IgD-negative memory B cell (primary cell): ENCODE measurements around the gene SDHA. TPM values are rescaled to one million over a fixed set of nuclear protein-coding genes. Genes with fewer than 3 reads are reported as not detected.
"Not testable (repeated sequence)": the region's sequence is repeated elsewhere in the genome, so short reads cannot be mapped to it uniquely, and the experiment has no call there.

Experiments used
- H3K27ac Mint-ChIP-seq, 3 donors: one replicate each; pipeline ENCODE4 v1.8.0; 2020 to 2022; ENCODE audit warnings: mild to moderate bottlenecking in 3 of 3, mixed read lengths in 3 of 3, moderate library complexity in 1 of 3
- H3K27me3 Mint-ChIP-seq: one replicate; pipeline ENCODE4 v1.8.0; 2021; ENCODE audit warnings: mixed read lengths
- H3K36me3 Mint-ChIP-seq: one replicate; pipeline ENCODE4 v1.8.0; 2020; ENCODE audit warnings: mild to moderate bottlenecking, mixed read lengths
- H3K4me1 Mint-ChIP-seq, 3 donors: one replicate each; pipeline ENCODE4 v1.8.0; 2020 to 2022; ENCODE audit warnings: mixed read lengths in 3 of 3, mild to moderate bottlenecking in 1 of 3
- H3K4me3 Mint-ChIP-seq, 4 donors: one replicate each; pipeline ENCODE4 v1.8.0; 2020 to 2022; ENCODE audit warnings: mild to moderate bottlenecking in 4 of 4, mixed read lengths in 4 of 4, moderate library complexity in 3 of 4
- H3K9me3 Mint-ChIP-seq, 3 donors: one replicate each; pipeline ENCODE4 v1.8.0; 2020 to 2021; ENCODE audit warnings: mixed read lengths in 3 of 3, mild to moderate bottlenecking in 1 of 3
- polyA plus RNA-seq: library from polyadenylated mRNA; unstranded; fragments of 300-500 nt; fragmentation: Illumina TruSeq; gene quantifications from one replicate; pipeline ENCODE4 v1.2.3, GENCODE V29; 2021

The SDHA gene
- polyA plus RNA-seq, 1 donor from 2014 or later, result 177 TPM

DNA sequence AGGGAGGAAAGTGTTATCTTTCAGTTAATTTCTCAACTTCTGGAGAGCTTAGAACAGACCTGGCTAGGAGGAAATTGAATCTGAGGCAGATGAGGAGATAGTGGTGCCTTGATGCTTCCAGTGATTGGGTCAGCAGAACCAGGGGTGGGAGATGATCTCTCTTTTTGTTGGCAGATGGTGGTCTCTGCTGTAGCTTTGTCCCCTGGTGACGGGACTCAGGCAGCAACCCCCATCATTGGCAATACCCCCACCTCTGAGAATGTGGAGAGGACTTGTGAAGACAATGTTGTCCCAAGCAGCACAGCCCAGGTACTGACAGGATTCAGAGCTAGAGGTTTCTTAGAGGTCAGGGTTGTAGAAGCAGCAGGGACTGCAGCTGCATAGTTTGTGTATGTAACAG is 49.6 kb downstream of the SDHA start:
- peak overlapping the region in 1 of 3 donors; percentile 51 for H3K27ac Mint-ChIP-seq

DNA sequence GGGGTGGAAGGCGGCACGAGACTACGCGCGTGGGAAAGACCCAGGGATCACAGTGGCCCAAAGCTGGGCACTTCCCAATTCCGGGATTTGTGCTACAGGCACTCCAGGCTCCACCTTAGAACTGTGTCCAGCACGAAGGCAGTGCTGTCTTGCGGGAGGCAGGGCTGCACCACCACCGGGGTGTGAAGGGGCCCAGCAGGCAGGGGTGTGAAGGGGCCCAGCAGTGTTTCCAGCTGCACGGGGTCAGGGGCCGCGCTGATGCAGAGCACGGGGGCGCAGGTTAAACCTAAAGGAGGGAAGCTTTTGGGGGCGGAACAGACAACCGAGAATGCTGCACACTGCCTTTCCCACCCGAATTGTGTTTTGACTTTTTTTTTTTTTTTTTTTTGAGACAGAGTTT is 52.2 kb downstream of the SDHA start:
- Mint-ChIP-seq H3K9me3 (no peaks in the 10 kb centered on the region), H3K36me3 (peaks cover under 1% of the 10 kb centered on the region), H3K27me3 (no peaks in the 10 kb centered on the region), H3K27ac (peak overlapping the region in 2 of 3 donors; percentile 69 to 81), H3K4me3 (peak overlapping the region; percentile 87 to 95 (median 91)), H3K4me1 (peaks cover 16 to 32% (median 19%) of the 10 kb centered on the region in 3 donors)

More for the DNA sequence above, 49.6 kb downstream of the SDHA start:
- H3K27me3 Mint-ChIP-seq, result no peaks in the 10 kb centered on the region
- peaks cover 3 to 25% (median 7%) of the 10 kb centered on the region in 3 donors for H3K4me1 Mint-ChIP-seq
- peaks cover 2% of the 10 kb centered on the region for H3K36me3 Mint-ChIP-seq
- H3K9me3 Mint-ChIP-seq, result no peaks in the 10 kb centered on the region
- peak overlapping the region in 1 of 4 donors; percentile 76 for H3K4me3 Mint-ChIP-seq

DNA sequence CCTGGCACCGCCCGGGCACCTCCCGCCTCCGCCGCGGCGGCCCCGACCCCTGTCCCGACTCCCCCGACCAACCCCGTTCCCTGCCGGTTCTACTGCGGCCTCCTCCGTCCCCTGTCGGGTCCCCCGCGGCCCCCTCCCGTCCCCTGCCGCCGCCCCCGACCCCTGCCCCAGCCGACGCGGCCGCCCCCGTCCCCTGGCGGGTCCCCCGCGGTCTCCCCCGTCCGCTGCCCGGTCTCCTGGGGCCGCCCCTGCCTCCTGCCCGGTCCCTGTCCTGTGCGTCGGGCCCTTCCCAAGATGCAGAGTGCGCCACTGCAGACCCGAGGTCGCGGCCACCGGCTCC is 53.7 kb downstream of the SDHA start:
- H3K4me3 Mint-ChIP-seq, result peak overlapping the region; percentile 87 to 95 (median 91)
- not testable (repeated sequence) for H3K27me3 Mint-ChIP-seq, H3K9me3 Mint-ChIP-seq, H3K36me3 Mint-ChIP-seq
- H3K27ac Mint-ChIP-seq, result peak overlapping the region; percentile 81 to 90 (median 90)
- H3K4me1 Mint-ChIP-seq, result peaks cover 16 to 34% (median 20%) of the 10 kb centered on the region in 3 donors

DNA sequence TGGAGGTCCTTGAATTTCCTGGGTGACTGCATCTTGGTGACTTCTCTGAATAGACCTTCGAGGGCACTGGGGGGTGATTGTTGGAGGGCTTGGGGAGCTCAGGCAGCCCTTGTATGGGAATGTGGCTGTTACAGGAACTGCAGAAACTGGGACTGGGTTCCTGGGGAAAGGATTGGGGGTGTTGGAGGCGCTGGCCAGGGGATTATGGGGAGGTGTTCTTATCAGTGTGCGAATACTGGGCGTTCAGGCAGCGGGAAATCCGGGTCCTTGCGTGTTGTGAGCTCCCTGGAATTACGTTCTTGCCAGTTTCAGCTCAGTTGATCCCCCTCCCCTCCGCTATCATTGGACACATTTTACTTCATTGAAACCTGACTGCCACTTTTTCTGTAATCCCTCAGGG is 55.0 kb downstream of the SDHA start:
- peaks cover 16 to 31% (median 20%) of the 10 kb centered on the region in 3 donors for H3K4me1 Mint-ChIP-seq
- H3K27me3 Mint-ChIP-seq, H3K36me3 Mint-ChIP-seq, H3K9me3 Mint-ChIP-seq: not testable (repeated sequence)
- peak overlapping the region; percentile 51 to 87 (median 76) for H3K4me3 Mint-ChIP-seq
- peak overlapping the region; percentile 53 to 89 (median 63) for H3K27ac Mint-ChIP-seq

DNA sequence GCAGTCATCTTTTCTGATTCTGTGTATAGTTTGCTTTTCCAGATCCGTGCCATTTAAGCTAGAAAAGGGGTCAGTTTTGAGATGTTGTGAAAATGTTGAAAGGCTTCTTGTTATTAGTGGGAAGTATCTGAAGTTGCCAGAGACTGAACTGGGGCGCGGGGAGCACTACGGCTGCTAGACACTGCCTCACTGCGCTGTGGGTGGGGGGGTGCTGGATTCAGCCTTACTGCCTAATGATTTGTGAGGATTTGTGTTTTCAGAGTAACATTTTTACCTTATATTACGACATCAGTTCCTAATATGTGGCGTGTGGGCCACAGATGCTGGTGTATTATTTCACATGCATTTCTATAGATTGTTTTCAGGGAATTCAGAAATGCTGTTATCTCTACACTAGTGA is 55.4 kb downstream of the SDHA start:
- H3K27me3 Mint-ChIP-seq, H3K36me3 Mint-ChIP-seq, H3K9me3 Mint-ChIP-seq: not testable (repeated sequence)
- peaks cover 16 to 34% (median 20%) of the 10 kb centered on the region in 3 donors for H3K4me1 Mint-ChIP-seq
- H3K27ac Mint-ChIP-seq, result peak overlapping the region; percentile 53 to 89 (median 63)
- H3K4me3 Mint-ChIP-seq, result peak overlapping the region; percentile 51 to 87 (median 76)

DNA sequence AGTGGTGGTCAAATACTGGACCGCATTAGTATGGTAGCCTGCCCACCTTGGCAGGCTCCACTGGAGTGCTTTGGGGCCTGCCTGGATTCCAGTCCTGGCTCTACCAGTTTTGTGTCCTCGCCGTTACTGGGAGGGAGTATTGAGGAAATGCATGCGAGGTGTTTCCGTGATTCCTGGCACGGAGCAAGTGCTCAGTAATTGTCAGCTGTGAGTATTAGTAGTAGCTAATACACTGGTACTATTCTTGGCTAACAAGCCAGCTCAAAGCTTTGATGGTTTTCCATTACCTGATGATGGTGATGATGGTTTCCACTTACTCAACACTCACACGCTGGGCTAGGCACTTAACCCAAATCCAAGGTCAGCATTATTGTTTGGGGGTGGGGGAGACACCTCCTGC is 56.2 kb downstream of the SDHA start:
- H3K36me3 Mint-ChIP-seq, H3K27me3 Mint-ChIP-seq, H3K9me3 Mint-ChIP-seq: not testable (repeated sequence)
- H3K27ac Mint-ChIP-seq, result peak overlapping the region in 1 of 3 donors; percentile 53
- peak overlapping the region in 1 of 4 donors; percentile 87 for H3K4me3 Mint-ChIP-seq
- H3K4me1 Mint-ChIP-seq, result peaks cover 14 to 31% (median 21%) of the 10 kb centered on the region in 3 donors

DNA sequence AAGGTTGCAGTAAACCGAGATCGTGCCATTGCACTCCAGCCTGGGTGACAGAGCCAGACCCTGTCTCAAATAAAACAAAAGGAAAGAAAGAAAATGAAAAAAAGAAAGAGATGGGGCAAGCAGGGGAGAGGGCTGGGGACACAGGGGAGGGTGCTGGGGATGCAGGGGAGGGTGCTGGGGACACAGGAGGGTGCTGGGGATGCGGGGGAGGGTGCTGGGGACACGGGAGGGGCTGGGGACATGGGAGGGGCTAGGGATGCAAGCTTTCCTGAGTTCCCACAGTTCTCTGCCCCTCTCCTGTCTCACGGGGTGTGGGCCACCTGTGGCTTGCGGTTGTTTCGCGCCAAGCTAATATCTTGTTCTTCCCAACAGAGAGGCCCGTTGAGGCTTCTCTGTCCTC is 60.5 kb downstream of the SDHA start:
- Mint-ChIP-seq H3K27ac (no peak overlapping the region), H3K27me3 (no peaks in the 10 kb centered on the region), H3K4me1 (peaks cover 19 to 37% (median 34%) of the 10 kb centered on the region in 3 donors), H3K36me3 (no peaks in the 10 kb centered on the region), H3K9me3 (no peaks in the 10 kb centered on the region), H3K4me3 (no peak overlapping the region)

DNA sequence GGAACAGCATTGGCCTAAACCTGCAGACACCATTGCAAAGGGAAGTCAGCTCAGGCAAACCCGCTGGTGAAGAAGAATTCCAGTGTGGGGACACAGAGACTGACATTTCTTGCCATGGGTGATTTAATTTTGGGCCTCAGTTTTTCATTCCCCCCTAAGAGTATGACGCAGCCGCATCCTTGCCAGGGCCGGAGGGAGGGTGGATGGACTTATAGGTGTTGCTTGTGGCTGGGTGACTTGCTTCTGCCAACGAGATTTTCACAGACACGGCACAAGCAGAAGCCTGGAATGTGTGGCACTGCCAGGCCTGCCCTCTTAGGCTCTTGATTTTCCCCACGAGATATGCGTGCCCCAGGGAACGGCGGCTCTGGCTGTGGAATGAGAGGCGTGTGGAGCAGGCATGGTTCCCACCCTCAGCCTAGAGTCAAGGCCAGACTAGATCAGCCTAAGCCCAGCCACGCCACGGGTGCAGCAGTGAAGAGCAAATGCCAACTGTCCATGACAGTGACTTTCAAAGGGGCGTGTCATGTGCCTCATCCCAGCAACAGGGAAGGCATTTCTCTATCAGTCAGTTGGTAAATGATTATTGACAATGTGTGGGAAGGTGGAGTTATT is 61.0 kb downstream of the SDHA start:
- H3K36me3 Mint-ChIP-seq, H3K27me3 Mint-ChIP-seq, H3K27ac Mint-ChIP-seq, H3K9me3 Mint-ChIP-seq, H3K4me3 Mint-ChIP-seq: not testable (repeated sequence)
- peaks cover 21 to 40% (median 35%) of the 10 kb centered on the region in 3 donors for H3K4me1 Mint-ChIP-seq

DNA sequence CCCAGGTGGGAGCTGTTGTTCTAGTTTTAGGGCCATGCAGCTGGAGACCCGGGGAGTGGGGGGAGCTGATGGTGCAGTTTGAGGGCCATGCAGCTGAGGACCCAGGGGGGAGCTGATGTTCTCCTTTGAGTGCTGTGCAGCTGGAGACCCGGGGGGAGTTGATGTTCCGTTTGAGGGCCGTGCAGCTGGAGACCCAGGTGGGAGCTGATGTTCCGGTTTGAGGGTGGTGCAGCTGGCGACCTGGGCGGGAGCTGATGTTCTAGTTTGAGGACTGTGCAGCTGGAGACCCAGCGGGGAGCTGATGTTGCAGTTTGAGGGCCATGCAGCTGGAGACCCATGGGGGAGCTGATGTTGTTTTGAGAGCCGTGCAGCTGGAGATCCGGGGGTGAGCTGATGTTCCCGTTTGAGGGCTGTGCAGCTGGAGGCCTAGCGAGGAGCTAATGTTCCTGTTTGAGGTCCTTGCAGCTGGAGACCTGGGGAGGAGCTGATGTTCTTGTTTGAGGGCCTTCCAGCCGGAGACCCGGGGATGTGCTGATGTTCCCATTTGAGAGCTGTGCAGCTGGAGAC is 68.0 kb downstream of the SDHA start:
- Mint-ChIP-seq H3K4me3 (peak overlapping the region in 1 of 4 donors; percentile 35), H3K4me1 (peaks cover 26 to 40% (median 35%) of the 10 kb centered on the region in 3 donors), H3K36me3 (peaks cover 9% of the 10 kb centered on the region)

DNA sequence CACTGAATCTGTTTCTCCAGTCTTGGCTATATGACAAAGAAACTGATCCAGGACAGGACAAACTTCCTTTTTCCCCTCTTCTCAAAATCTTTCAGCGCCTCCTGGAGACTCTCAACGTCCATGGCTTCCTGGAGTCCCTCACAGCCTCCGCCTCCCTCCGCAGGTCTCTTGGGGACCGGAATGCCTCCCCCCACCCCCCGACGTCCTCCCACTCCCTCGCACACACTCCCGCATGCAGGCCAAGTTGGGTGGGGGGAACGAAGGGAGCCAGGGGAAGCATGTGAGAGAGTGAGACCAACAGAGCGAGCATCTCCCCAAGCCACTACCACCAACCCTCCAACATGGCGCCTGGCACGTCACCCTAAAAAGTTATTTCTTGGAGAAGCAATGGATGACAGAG is 72.1 kb downstream of the SDHA start:
- H3K36me3 Mint-ChIP-seq, H3K4me3 Mint-ChIP-seq: not testable (repeated sequence)

More for the DNA sequence above, 68.0 kb downstream of the SDHA start:
- Mint-ChIP-seq H3K27ac (peak overlapping the region in 1 of 3 donors; percentile 16), H3K9me3 (no peaks in the 10 kb centered on the region), H3K27me3 (no peaks in the 10 kb centered on the region)

DNA sequence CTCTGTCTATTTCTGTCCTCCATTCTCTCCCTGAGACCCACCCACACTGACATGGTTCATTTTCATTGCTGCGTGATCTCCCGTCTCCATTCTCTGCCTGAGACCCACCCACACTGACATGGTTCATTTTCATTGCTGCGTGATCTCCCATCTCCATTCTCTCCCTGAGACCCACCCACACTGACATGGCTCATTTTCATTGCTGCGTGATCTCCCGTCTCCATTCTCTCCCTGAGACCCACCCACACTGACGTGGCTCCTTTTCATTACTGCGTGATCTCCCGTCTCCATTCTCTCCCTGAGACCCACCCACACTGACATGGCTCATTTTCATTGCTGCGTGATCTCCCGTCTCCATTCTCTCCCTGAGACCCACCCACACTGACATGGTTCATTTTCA is 73.2 kb downstream of the SDHA start:
- peak overlapping the region in 1 of 4 donors; percentile 13 for H3K4me3 Mint-ChIP-seq
- not testable (repeated sequence) for H3K9me3 Mint-ChIP-seq, H3K27ac Mint-ChIP-seq, H3K36me3 Mint-ChIP-seq, H3K27me3 Mint-ChIP-seq, H3K4me1 Mint-ChIP-seq

More for the DNA sequence above, 72.1 kb downstream of the SDHA start:
- not testable (repeated sequence) for H3K27ac Mint-ChIP-seq, H3K27me3 Mint-ChIP-seq, H3K9me3 Mint-ChIP-seq
- peaks cover 2 to 15% (median 10%) of the 10 kb centered on the region in 3 donors for H3K4me1 Mint-ChIP-seq

DNA sequence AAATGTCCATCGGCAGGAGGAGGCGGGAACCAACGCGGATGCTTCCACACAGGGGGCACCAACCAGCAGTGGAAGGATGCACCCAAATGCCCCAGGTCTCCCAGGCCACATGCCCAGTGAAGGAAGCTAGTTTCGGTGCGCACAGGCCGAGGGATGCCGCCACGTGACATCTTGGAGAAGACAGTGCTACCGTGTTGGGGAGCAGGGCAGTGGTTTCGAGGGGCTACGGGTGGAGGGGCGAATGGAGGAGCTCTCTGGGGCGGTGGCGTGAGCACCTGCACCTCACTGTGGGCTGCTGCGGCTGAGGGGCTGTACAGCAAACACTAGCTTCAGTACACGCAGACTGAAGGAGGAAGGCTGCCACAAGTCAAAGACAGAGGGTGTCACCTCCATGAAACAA is 76.7 kb downstream of the SDHA start:
- not testable (repeated sequence) for H3K27me3 Mint-ChIP-seq, H3K27ac Mint-ChIP-seq, H3K4me3 Mint-ChIP-seq, H3K36me3 Mint-ChIP-seq, H3K9me3 Mint-ChIP-seq
- H3K4me1 Mint-ChIP-seq, result peaks cover 0 to 11% (median 5%) of the 10 kb centered on the region in 3 donors

DNA sequence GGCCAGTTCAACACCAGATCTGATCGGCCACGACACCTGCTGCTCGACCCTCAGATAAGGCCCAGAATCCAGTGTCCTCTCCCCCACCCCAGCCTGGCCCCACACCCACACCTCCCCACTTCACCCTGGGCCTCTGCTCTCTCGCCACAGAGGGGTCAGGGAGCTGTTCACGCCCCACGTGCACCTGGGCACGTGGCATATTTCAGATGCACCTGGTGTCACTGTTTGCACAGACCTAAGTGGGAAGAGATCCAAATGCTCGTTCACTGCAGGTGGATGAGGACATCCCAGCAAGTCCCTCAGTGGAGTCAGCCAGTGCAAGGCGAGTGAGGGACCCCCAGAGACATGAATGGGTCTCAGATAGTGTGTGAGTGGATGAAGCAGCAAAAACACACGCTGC is 78.1 kb downstream of the SDHA start:
- not testable (repeated sequence) for H3K36me3 Mint-ChIP-seq, H3K27me3 Mint-ChIP-seq, H3K9me3 Mint-ChIP-seq, H3K4me3 Mint-ChIP-seq
- Mint-ChIP-seq H3K4me1 (peaks cover 4 to 14% (median 5%) of the 10 kb centered on the region in 3 donors), H3K27ac (peak overlapping the region in 1 of 3 donors; percentile 53)

DNA sequence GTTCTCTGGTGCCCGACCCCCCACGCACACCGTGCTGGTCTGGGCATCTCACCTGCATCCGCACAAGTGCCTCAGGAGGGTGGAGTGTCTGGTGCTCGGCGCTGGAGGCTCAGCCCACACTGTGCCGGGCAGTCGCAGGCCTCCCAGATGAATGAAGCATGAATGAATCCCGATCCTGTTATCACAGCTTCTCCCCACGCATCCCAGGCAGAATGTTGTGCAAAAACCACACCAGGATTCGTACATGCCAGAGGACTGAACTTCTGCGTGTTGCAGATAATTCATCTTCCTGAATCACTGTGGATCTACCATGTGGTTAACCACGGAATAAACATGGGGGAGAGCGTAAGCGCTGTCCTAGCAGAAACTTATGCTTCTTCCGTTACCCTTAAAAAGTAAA is 78.8 kb downstream of the SDHA start:
- peaks cover 7 to 13% (median 11%) of the 10 kb centered on the region in 3 donors for H3K4me1 Mint-ChIP-seq
- not testable (repeated sequence) for H3K27ac Mint-ChIP-seq, H3K36me3 Mint-ChIP-seq, H3K27me3 Mint-ChIP-seq, H3K9me3 Mint-ChIP-seq, H3K4me3 Mint-ChIP-seq

DNA sequence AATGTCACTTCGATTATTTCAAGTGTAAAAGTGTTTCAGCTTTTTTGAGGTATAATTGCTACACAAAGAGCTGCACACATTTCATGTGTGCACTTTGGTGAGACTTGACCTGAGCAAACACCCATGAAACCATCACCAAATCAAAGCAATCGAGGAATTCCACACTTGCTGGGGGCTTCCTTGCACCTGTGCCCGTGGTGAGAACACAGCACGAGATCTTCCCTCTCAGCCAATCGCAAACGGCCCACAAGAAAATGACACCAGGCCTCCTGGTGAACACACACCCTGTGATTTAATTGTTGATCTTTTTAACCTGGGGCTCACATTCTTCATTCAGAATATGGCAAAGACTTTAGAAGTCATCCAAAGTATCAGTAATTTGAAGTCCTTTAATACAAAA is 79.3 kb downstream of the SDHA start:
- not testable (repeated sequence) for H3K27ac Mint-ChIP-seq, H3K4me3 Mint-ChIP-seq, H3K27me3 Mint-ChIP-seq, H3K9me3 Mint-ChIP-seq, H3K36me3 Mint-ChIP-seq
- peaks cover 7 to 13% (median 12%) of the 10 kb centered on the region in 3 donors for H3K4me1 Mint-ChIP-seq
